Inferior parietal cortex (tissue), 1 donor: ENCODE data around the gene PACS2.
A peak's percentile ranks its signal among the peaks of the same experiment; 100 is the strongest.
"Not testable (repeated sequence)": the region's sequence is repeated elsewhere in the genome, so short reads cannot be mapped to it uniquely, and the experiment has no call there.

Experiments used
- DNase-seq: peaks from one replicate; pipeline ENCODE4 v3.0.0-alpha.2; 2016; ENCODE audit errors: extremely low spot score

PACS2 gene

DNA sequence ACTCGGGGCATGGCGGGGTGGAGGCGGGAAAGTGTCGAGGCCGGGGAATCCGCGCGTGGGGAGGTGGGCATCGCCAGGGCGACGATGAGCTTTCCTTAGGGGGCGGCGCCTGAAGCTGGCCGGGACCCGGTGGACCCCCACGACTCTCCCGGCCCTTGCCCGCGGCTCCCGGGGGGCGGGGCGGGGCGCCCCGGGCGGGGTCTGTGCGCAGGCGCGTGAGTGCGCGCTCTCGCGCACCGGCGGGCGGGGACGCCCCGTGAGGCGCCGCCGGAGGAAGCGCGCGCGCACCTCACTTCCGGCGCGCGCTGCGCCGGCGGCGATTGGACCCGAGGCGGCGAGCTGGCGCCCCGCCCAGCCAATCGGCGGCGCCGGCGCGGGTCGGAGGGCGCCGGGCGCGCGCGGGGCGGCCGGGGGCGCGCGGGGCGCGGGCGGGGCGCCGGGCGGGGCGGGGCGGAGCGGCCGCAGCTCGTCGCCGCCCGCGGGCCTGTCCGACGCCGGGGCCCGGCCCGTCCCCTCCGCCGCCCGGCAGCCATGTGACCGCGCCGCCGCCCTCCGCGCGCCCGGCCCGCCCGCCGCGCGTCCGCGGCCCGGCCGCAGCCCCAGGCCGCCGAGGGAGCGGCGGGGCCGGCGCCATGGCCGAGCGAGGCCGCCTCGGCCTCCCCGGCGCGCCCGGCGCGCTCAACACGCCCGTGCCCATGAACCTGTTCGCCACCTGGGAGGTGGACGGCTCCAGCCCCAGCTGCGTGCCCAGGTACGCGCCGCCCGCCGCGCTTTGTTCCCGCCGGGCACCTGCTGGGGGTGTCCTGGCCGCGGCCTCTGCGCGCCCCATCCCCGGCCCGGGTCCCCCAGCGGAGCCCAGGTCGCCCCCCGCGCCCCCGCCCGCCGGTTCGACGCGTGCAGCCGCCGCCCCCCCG, at the start of gene PACS2:
Gene PACS2 (plus strand): TSS at position 462 of the 914 bp plus-strand sequence. CDS start 171 bp downstream, at position 633.
- DNase-seq, result peak; percentile 74

DNA sequence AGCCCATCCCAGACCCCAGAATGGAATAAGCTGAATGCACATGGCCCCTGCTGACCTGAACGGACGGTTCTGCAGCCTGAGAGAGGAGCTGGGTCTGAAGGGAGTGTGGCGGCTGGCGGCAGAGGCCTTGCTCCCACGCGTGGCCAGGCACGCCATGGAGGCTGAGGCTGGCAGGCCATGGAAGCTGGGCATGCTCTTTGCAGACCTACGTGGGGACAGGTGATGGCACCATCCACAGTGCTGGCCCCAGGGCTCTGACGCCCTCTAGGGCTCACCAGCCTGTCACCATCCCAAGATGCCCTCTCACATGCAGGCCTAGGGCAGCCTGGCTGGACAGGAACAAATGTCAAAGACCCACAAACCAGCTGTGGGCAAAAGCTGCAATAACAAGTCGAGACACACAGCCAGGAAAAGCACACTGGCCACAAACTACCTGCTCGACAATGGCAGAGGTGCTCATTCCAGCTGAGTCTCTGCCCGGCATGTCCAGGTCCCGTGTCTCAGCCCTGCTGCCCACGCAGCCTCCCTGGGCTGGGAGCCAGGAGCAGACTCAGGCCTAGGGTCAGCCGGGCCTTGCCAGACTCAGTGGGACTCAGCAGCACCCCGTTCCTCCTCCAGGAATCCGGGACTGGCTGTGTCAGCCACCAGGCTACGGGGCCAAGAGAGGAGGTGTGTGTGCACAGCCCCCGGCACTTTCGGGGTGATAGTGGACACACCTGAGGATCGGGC, 46.6 kb upstream of the PACS2 start:
- DNase-seq, result no peak

GRCh38 chr14:105268736-105269354, 45.7 kb upstream of the PACS2 start:
- no peak for DNase-seq

DNA sequence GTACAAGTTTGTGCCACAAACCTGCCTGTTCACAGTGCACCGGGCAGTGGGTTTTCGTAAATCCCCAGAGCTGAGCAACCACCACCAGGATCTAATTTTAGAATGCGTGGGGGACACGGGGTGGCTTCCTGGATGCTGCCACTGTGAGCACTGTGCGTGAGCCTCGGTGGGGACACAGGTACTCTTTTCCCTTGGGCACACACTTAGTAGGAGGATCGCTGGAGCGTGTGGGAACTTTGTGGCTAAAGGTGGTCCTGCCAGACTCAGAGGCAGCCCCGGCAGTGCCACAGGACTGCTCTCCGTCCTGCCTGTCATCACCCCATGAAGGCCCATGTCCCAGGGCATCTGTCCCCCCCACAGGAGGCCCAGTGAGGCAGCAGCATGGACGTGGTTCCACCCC, 45.1 kb upstream of the PACS2 start:
- DNase-seq, result no peak

DNA sequence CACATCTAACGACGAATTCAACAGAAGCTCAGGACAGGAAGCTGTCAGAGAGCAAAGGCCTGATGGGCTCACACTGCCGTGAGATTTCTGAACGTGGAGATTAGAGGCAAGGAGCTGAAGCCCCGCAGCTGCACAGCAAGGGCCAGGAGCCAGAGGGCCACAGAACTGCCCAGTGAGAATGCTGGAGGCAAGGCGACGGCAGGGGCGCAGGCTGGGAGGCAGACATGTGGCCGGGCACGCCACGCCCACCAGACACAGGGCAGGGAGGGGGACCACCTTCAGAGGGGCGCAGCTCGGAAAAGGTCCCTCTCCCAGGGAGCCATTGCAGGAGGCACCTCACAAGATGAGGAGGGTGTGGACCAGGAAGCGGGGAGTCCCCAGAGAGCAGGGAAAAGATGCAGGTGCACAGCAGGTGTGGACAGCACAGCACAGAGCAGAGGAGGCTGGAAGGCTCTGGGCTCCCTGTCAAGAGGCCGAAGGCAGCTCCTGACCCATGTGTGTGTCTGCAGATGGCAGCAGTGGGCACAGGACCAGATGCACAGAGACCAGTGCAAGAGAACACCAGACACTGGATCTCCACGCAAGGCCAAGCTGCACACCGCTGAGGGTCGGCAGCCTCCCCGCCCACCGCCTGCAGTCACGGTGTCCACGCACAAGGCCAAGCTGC, 43.2 kb upstream of the PACS2 start:
- DNase-seq, result no peak

DNA sequence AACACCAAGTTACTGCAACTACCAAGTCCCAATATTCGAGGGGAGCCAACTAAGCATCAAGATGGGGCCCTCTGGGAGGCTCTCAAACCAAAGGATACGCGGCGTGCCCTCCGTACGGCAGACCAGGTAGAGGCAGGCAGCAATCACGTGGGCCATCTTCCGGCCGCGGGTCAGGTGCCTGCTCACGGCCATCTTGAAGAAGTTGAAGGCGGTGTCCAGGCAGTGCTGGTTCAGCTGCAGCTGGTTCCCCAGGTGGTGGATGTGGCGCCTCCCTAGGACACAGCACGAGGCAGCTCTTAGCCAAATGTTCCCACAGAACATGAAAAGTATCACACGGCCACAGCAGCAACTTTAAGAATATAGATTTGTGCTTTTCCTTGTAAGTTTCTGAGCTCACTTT, 41.9 kb upstream of the PACS2 start:
- DNase-seq, result no peak

- no peak for DNase-seq
Observed at GRCh38 chr14:105273062-105273461, 41.5 kb upstream of the PACS2 start.

- DNase-seq, result no peak
Observed at GRCh38 chr14:105274637-105275036, 39.9 kb upstream of the PACS2 start.

GRCh38 chr14:105275267-105275946, 39.1 kb upstream of the PACS2 start:
- no peak for DNase-seq

GRCh38 chr14:105277448-105277847, 37.1 kb upstream of the PACS2 start:
- not testable (repeated sequence) for DNase-seq

GRCh38 chr14:105279642-105280361, 34.7 kb upstream of the PACS2 start:
- no peak for DNase-seq

- no peak for DNase-seq
Observed at GRCh38 chr14:105280525-105280924, 34.0 kb upstream of the PACS2 start.

DNA sequence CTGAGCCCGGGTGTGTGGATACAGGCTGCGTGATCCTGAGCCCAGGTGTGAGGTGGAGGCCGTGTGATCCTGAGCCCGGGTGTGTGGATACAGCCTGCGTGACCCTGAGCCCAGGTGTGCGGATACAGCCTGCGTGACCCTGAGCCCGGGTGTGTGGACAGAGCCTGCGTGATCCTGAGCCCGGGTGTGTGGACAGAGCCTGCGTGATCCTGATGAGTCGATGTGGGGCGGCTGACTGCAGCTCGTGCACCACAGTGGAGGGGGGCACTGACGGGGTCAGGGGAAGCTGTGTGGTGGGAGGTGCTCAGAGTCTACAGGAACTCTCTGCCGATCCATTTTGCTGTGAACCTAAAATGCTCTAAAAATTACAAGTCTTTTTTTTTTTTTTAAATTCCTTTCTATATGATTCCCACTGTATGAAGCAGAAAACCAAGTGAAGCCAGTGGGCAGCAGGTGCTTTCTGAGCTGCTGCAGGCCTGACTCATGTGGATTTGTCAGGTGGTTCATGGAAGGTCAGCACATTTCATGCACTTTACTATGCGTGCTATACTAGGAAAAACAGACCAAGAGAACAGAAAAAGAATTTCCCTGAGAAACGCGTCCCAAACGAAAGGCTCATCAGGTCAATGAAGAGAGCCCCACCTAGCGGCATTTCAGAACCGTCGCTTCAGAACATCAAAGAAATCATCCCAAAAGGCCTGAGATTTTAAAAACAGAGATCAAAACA, 33.0 kb upstream of the PACS2 start:
- peak; percentile 80 for DNase-seq

DNA sequence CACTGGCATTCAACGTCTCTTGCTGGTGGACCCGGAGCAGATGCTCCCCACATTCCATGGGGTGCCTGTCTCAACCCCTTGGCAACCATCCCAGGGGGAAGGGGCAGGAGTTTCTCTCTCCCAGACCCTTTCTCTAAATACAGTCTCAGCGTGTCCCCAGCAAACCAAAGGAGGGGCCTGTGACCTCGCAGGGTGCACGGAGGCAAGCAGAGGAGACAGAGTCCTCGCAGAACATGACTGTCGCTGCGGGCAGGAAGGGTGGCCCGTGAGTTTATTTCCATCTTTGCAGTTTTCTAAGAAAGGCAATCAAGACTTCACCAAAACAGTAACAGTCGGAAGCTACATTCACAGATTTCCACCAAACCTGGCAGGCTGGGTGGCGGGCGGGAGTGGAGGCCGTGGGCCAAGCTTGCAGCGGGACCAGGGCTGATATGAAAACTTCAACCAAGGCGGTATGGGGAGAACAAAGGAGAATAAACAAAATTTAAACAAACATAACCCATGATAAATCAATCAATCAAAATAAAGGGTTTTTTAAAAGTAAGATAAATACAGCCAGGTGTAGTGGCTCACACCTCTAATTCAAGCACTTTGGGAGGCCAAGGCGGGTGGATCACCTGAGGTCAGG, 32.3 kb upstream of the PACS2 start:
- DNase-seq, result no peak

- no peak for DNase-seq
Observed at GRCh38 chr14:105283028-105283427, 31.5 kb upstream of the PACS2 start.

DNA sequence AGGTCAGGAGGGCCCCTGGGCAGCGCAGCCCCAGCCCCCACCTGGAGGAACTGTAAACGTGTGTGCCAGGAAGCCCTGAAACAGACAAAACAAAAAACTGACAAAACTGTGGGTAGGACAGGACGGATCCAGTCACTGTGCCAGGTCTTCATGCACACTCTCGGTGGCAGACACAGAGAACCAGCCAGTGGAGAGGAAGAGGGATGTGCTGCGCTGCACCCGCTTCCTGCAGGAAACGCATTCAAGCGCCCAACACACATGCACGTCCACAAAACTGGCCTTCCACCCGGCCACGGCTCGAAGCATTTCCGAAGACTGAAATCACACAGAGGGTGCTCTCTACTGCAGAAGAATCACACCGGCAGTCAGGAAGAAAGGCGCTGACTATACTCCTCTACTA, 30.6 kb upstream of the PACS2 start:
- no peak for DNase-seq

GRCh38 chr14:105285174-105285573, 29.4 kb upstream of the PACS2 start:
- no peak for DNase-seq

GRCh38 chr14:105286759-105287144, 27.8 kb upstream of the PACS2 start:
- DNase-seq, result no peak

- no peak for DNase-seq
Observed at GRCh38 chr14:105287249-105288102, 27.1 kb upstream of the PACS2 start.
